Measurements from ENCODE around the gene CDKL2. TPM values are rescaled to one million over a fixed set of nuclear protein-coding genes. Genes with fewer than 3 reads are reported as not detected.

The CDKL2 gene
- total RNA-seq, 4 donors from 2014 or later, result 1.2 to 3.1 TPM; not detected in 2

GRCh38 chr4:75633846-75634245 is 3.5 kb upstream of the CDKL2 start:
- Histone ChIP-seq H3K36me3 (no peaks in the 10 kb centered on the region), H3K9me3 (no peaks in the 10 kb centered on the region), H3K4me1 (no peaks in the 10 kb centered on the region), H3K27me3 (no peaks in the 10 kb centered on the region), H3K27ac (no peak overlapping the region), H3K4me3 (no peak overlapping the region)
- TF ChIP-seq POLR2A (IDR thresholded peaks at IDR 0.05) (no peak), CTCF (IDR thresholded peaks at IDR 0.05) (no peak)
- intact Hi-C loops (cut with DNase I; ENCODE audit: low total_unique reads), result no loop called here
- DNase-seq, result no peak

- peak in 1 of 2 donors; percentile 16 for DNase-seq
- intact Hi-C loops (cut with DNase I; ENCODE audit: low total_unique reads), result no loop called here
- Histone ChIP-seq H3K4me1 (no peaks in the 10 kb centered on the region), H3K27ac (peak overlapping the region; percentile 24 to 40), H3K4me3 (peak overlapping the region; percentile 49 to 60), H3K36me3 (no peaks in the 10 kb centered on the region), H3K27me3 (no peaks in the 10 kb centered on the region), H3K9me3 (no peaks in the 10 kb centered on the region)
- TF ChIP-seq CTCF (IDR thresholded peaks at IDR 0.05) (no peak), POLR2A (IDR thresholded peaks at IDR 0.05) (no peak)
These were observed 605 bp upstream of the CDKL2 start for GRCh38 chr4:75630937-75631329.

- intact Hi-C loops (cut with DNase I; ENCODE audit: low total_unique reads), result no loop called here
These were observed 1.1 kb downstream of the CDKL2 start for GRCh38 chr4:75629239-75629638.

GRCh38 chr4:75623026-75623425 is 7.3 kb downstream of the CDKL2 start:
- no peak for TF ChIP-seq POLR2A (IDR thresholded peaks at IDR 0.05)
- no peak for TF ChIP-seq CTCF (IDR thresholded peaks at IDR 0.05)
- H3K27ac ChIP-seq, result no peak overlapping the region
- no peak overlapping the region for H3K4me3 ChIP-seq
- no peaks in the 10 kb centered on the region for H3K9me3 ChIP-seq
- no peaks in the 10 kb centered on the region for H3K27me3 ChIP-seq
- intact Hi-C loops (cut with DNase I; ENCODE audit: low total_unique reads), result no loop called here
- no peaks in the 10 kb centered on the region for H3K4me1 ChIP-seq
- DNase-seq, result no peak
- no peaks in the 10 kb centered on the region for H3K36me3 ChIP-seq

More at GRCh38 chr4:75629239-75629638, 1.1 kb downstream of the CDKL2 start:
- H3K4me1 ChIP-seq, result no peaks in the 10 kb centered on the region
- H3K36me3 ChIP-seq, result no peaks in the 10 kb centered on the region
- H3K9me3 ChIP-seq, result no peaks in the 10 kb centered on the region
- H3K27me3 ChIP-seq, result no peaks in the 10 kb centered on the region
- TF ChIP-seq POLR2A (IDR thresholded peaks at IDR 0.05), result no peak
- no peak for TF ChIP-seq CTCF (IDR thresholded peaks at IDR 0.05)
- no peak overlapping the region for H3K27ac ChIP-seq
- no peak for DNase-seq
- H3K4me3 ChIP-seq, result no peak overlapping the region

- Histone ChIP-seq H3K27ac (no peak overlapping the region), H3K4me3 (no peak overlapping the region), H3K4me1 (no peaks in the 10 kb centered on the region), H3K36me3 (no peaks in the 10 kb centered on the region), H3K27me3 (no peaks in the 10 kb centered on the region), H3K9me3 (no peaks in the 10 kb centered on the region)
- TF ChIP-seq CTCF (IDR thresholded peaks at IDR 0.05) (no peak), POLR2A (IDR thresholded peaks at IDR 0.05) (no peak)
- no peak for DNase-seq
- intact Hi-C loops (cut with DNase I; ENCODE audit: low total_unique reads), result no loop called here
These were observed 8.6 kb downstream of the CDKL2 start for GRCh38 chr4:75621715-75622114.

Data from uterus (tissue), 4 donors.